Measurements from ENCODE around the gene DDTL. TPM values are rescaled to one million over a fixed set of nuclear protein-coding genes. Genes with fewer than 3 reads are reported as not detected.
A peak's percentile ranks its signal among the peaks of the same experiment; 100 is the strongest.
"Not testable (repeated sequence)": the region's sequence is repeated elsewhere in the genome, so short reads cannot be mapped to it uniquely, and the experiment has no call there.

Gene DDTL
- total RNA-seq, result 6.6 TPM

GRCh38 chr22:23966568-23966967 is at the start of gene DDTL:
DDTL (plus strand) TSS chr22:23966888; CDS start chr22:23966915, 27 bp downstream.
- not testable (repeated sequence) for DNase-seq (ENCODE audit: low spot score)

- DNase-seq (ENCODE audit: low spot score), result not testable (repeated sequence)
Measured at GRCh38 chr22:23920267-23920611, 46.4 kb upstream of the DDTL start.

GRCh38 chr22:23921586-23922201 is 45.0 kb upstream of the DDTL start:
- DNase-seq (ENCODE audit: low spot score), result not testable (repeated sequence)

- DNase-seq (ENCODE audit: low spot score), result no peak
Measured at GRCh38 chr22:23922921-23923320, 43.8 kb upstream of the DDTL start.

- DNase-seq (ENCODE audit: low spot score), result no peak
Measured at GRCh38 chr22:23925020-23925606, 41.6 kb upstream of the DDTL start.

GRCh38 chr22:23926561-23926960 is 40.1 kb upstream of the DDTL start:
- no peak for DNase-seq (ENCODE audit: low spot score)

- no peak for DNase-seq (ENCODE audit: low spot score)
Measured at GRCh38 chr22:23938328-23939016, 28.2 kb upstream of the DDTL start.

GRCh38 chr22:23939017-23939357 is 27.7 kb upstream of the DDTL start:
- DNase-seq (ENCODE audit: low spot score), result no peak

- DNase-seq (ENCODE audit: low spot score), result not testable (repeated sequence)
Measured at GRCh38 chr22:23940166-23940565, 26.5 kb upstream of the DDTL start.

GRCh38 chr22:23947391-23947790 is 19.3 kb upstream of the DDTL start:
- not testable (repeated sequence) for DNase-seq (ENCODE audit: low spot score)

GRCh38 chr22:23949764-23950163 is 16.9 kb upstream of the DDTL start:
- not testable (repeated sequence) for DNase-seq (ENCODE audit: low spot score)

GRCh38 chr22:23951383-23951782 is 15.3 kb upstream of the DDTL start:
- DNase-seq (ENCODE audit: low spot score), result not testable (repeated sequence)

GRCh38 chr22:23952794-23953405 is 13.8 kb upstream of the DDTL start:
- DNase-seq (ENCODE audit: low spot score), result not testable (repeated sequence)

GRCh38 chr22:23953485-23953884 is 13.2 kb upstream of the DDTL start:
- not testable (repeated sequence) for DNase-seq (ENCODE audit: low spot score)

- not testable (repeated sequence) for DNase-seq (ENCODE audit: low spot score)
Measured at GRCh38 chr22:23954193-23954990, 12.3 kb upstream of the DDTL start.

- DNase-seq (ENCODE audit: low spot score), result not testable (repeated sequence)
Measured at GRCh38 chr22:23954991-23955305, 11.7 kb upstream of the DDTL start.

GRCh38 chr22:23955886-23956285 is 10.8 kb upstream of the DDTL start:
- DNase-seq (ENCODE audit: low spot score), result not testable (repeated sequence)

GRCh38 chr22:23956301-23956900 is 10.3 kb upstream of the DDTL start:
- peak; percentile 78 for DNase-seq (ENCODE audit: low spot score)

- DNase-seq (ENCODE audit: low spot score), result not testable (repeated sequence)
Measured at GRCh38 chr22:23961084-23961771, 5.5 kb upstream of the DDTL start, which contains the start of gene GSTT2B. GSTT2B (minus strand) TSS chr22:23961195; CDS start chr22:23961131, 64 bp downstream.

- not testable (repeated sequence) for DNase-seq (ENCODE audit: low spot score)
Measured at GRCh38 chr22:23966094-23966493, 594 bp upstream of the DDTL start.

- no peak for DNase-seq (ENCODE audit: low spot score)
Measured at GRCh38 chr22:23969071-23969470, 2.4 kb downstream of the DDTL start.

Measured in ureter (tissue), 1 donor.